Spleen (tissue), 11 donors: ENCODE results near the gene AGT. TPM values are rescaled to one million over a fixed set of nuclear protein-coding genes. Genes with fewer than 3 reads are reported as not detected.

Experiments used
- DNase-seq: peaks from one replicate; pipeline ENCODE4 v3.0.0-alpha.2; 2020
- H3K27ac ChIP-seq, 8 donors: fragments of 200-600 bp; sonication (generic) in 7 of 8; 1 replicate in 4 of 8; 2 replicates in 4 of 8; pipeline versions ENCODE4 v1.5.0 to v1.8.0; 2016 to 2021; ENCODE audit warnings: inconsistent platforms in 4 of 8, mild to moderate bottlenecking in 4 of 8, moderate library complexity in 1 of 8
- H3K27me3 ChIP-seq, 7 donors: fragments of 200-600 bp; sonication (generic) in 6 of 7; replicated peaks in 1 of 7; 1 replicate in 4 of 7; 2 replicates in 3 of 7; pipeline versions ENCODE4 v1.5.0 to v1.8.0; 2016 to 2021; ENCODE audit warnings: inconsistent platforms in 3 of 7, mild to moderate bottlenecking in 1 of 7
- H3K36me3 ChIP-seq, 6 donors: fragments of 200-600 bp; sonication (generic) in 5 of 6; 1 replicate in 4 of 6; 2 replicates in 2 of 6; pipeline versions ENCODE4 v1.5.0 to v1.8.0; 2016 to 2021; ENCODE audit warnings: inconsistent platforms in 2 of 6
- H3K4me1 ChIP-seq, 6 donors: fragments of 200-600 bp; sonication (generic) in 5 of 6; 1 replicate in 3 of 6; 2 replicates in 3 of 6; pipeline versions ENCODE4 v1.5.0 to v1.8.0; 2016 to 2021; ENCODE audit warnings: inconsistent platforms in 3 of 6
- H3K4me3 ChIP-seq, 8 donors: fragments of 200-600 bp; sonication (generic) in 7 of 8; 1 replicate in 4 of 8; 2 replicates in 4 of 8; pipeline versions ENCODE4 v1.5.0 to v1.8.0; 2016 to 2021; ENCODE audit warnings: inconsistent platforms in 4 of 8, mild to moderate bottlenecking in 4 of 8, moderate library complexity in 2 of 8
- H3K9me3 ChIP-seq, 8 donors: fragments of 200-600 bp; sonication (generic) in 7 of 8; 1 replicate in 4 of 8; 2 replicates in 4 of 8; pipeline versions ENCODE4 v1.5.0 to v1.8.0; 2016 to 2021; ENCODE audit warnings: inconsistent platforms in 4 of 8
- CTCF ChIP-seq, 11 experiments: fragments of 200-600 bp in 7 of 11; fragments of 450-650 bp in 4 of 11; sonication (generic) in 4 of 11; IDR thresholded peaks in 8 of 11; conservative IDR thresholded peaks in 3 of 11; 1 replicate in 7 of 11; 2 replicates in 4 of 11; pipeline versions ENCODE4 v1.4.0 to v1.8.0; 2016 to 2021; ENCODE audit warnings: antibody characterized with exemption in 11 of 11, inconsistent platforms in 4 of 11, mild to moderate bottlenecking in 1 of 11
- POLR2A ChIP-seq, 3 donors: fragments of 450-650 bp; IDR thresholded peaks; one replicate each; pipeline ENCODE4 v1.5.1; 2017; ENCODE audit warnings: antibody characterized with exemption in 3 of 3, mild to moderate bottlenecking in 1 of 3
- POLR2AphosphoS5 ChIP-seq, 3 donors: sonication (generic); formaldehyde crosslinking; IDR thresholded peaks; one replicate each; pipeline ENCODE4 v1.5.1; 2017; ENCODE audit warnings: antibody characterized with exemption in 3 of 3
- WGBS, 5 donors: extraction: QIAGEN DNeasy Blood & Tissue Kit in 3 of 5; methylation state at CpG; one replicate each; pipeline versions ENCODE4 v1.1.5 to v1.1.7; 2013 to 2018; 5-methylcytosine and 5-hydroxymethylcytosine counted together
- intact Hi-C: fragments of 100-400 bp; cut with DNase I; formaldehyde crosslinking; loops from one replicate; pipeline ENCODE4 v1.15.0; 2023; ENCODE audit warnings: low total_unique reads
- polyA plus RNA-seq, 3 donors: library from polyadenylated mRNA; stranded (reverse); fragments of 200-250 nt; gene quantifications; one replicate each; pipeline ENCODE4 v1.2.1, GENCODE V29; 2013
- total RNA-seq, 7 donors: library from RNA; depleted of rRNA in 3 of 7; stranded (reverse); fragments of >200 nt in 3 of 7; fragmentation: NEBNext Ultra II Directional in 4 of 7; extraction: Animal tissue kit (Norgen Biotek cat#: 25700) in 4 of 7; gene quantifications; one replicate each; pipeline versions ENCODE4 v1.1.0 to v1.2.1, GENCODE V29; 2016 to 2021
- donor health status: healthy with polysubstance abuse.
- donor health status: DM: no; HTN: no; CAD: no; lungs with moderate emphysema.
- donor health status: DM: no; HTN: no; CAD: no.
- donor health status: Bipolar disorder and iron deficiency.
- donor health status: healthy.
- donor health status: DM: no; HTN: no; CAD: no.
- donor health status: DM: yes; HTN: yes; CAD: no.

Gene AGT
- total and polyA plus RNA-seq, 10 donors = 0.06 to 0.26 (median 0.16) TPM; not detected in 2

GRCh38 chr1:230702934-230703678 lies 10.8 kb downstream of the AGT start:
- intact Hi-C loops = no loop called here
- Histone ChIP-seq H3K36me3 (no peaks in the 10 kb centered on the region), H3K4me1 (no peaks in the 10 kb centered on the region), H3K9me3 (no peaks in the 10 kb centered on the region), H3K27me3 (peaks cover 0 to 6% (median 0%) of the 10 kb centered on the region in 7 donors), H3K4me3 (no peak overlapping the region), H3K27ac (no peak overlapping the region)
- TF ChIP-seq CTCF (IDR thresholded peaks at IDR 0.05 in 8 of 11, conservative IDR thresholded peaks at IDR 0.05 in 3 of 11) (no peak), POLR2AphosphoS5 (IDR thresholded peaks at IDR 0.05) (peak in 1 of 3 donors; percentile 31), POLR2A (IDR thresholded peaks at IDR 0.05) (no peak)
- DNase-seq = no peak
- 64 to 75% (median 71%) methylated on average over 13 to 14 of the region's 14 CpGs for WGBS, 5 donors

- no peak overlapping the region for H3K4me3 ChIP-seq
- H3K27me3 ChIP-seq = no peaks in the 10 kb centered on the region
- H3K36me3 ChIP-seq = no peaks in the 10 kb centered on the region
- intact Hi-C loops = no loop called here
- H3K9me3 ChIP-seq = no peaks in the 10 kb centered on the region
- 81 to 94% (median 90%) methylated on average over 19 of the region's 19 CpGs for WGBS, 5 donors
- H3K27ac ChIP-seq = no peak overlapping the region
- no peaks in the 10 kb centered on the region for H3K4me1 ChIP-seq
- DNase-seq = no peak
- TF ChIP-seq CTCF (IDR thresholded peaks at IDR 0.05 in 8 of 11, conservative IDR thresholded peaks at IDR 0.05 in 3 of 11) = no peak
- TF ChIP-seq POLR2A (IDR thresholded peaks at IDR 0.05) = no peak
- no peak for TF ChIP-seq POLR2AphosphoS5 (IDR thresholded peaks at IDR 0.05)
Measured at GRCh38 chr1:230701895-230702768, 11.8 kb downstream of the AGT start.

- H3K4me3 ChIP-seq = no peak overlapping the region
- DNase-seq = no peak
- H3K4me1 ChIP-seq = no peaks in the 10 kb centered on the region
- no peaks in the 10 kb centered on the region for H3K36me3 ChIP-seq
- no peaks in the 10 kb centered on the region for H3K9me3 ChIP-seq
- intact Hi-C loops = no loop called here
- no peak for TF ChIP-seq CTCF (IDR thresholded peaks at IDR 0.05 in 8 of 11, conservative IDR thresholded peaks at IDR 0.05 in 3 of 11)
- TF ChIP-seq POLR2A (IDR thresholded peaks at IDR 0.05) = no peak
- no peak for TF ChIP-seq POLR2AphosphoS5 (IDR thresholded peaks at IDR 0.05)
- no peak overlapping the region for H3K27ac ChIP-seq
- no peaks in the 10 kb centered on the region for H3K27me3 ChIP-seq
- 84 to 91% (median 85%) methylated on average over 17 of the region's 17 CpGs for WGBS, 5 donors
Measured at GRCh38 chr1:230701434-230701833, 12.5 kb downstream of the AGT start.

- no peaks in the 10 kb centered on the region for H3K27me3 ChIP-seq
- WGBS, 5 donors = 80 to 93% (median 85%) methylated on average over 4 of the region's 4 CpGs
- H3K9me3 ChIP-seq = no peaks in the 10 kb centered on the region
- peaks cover 0 to under 1% (median 0%) of the 10 kb centered on the region in 6 donors for H3K4me1 ChIP-seq
- TF ChIP-seq POLR2AphosphoS5 (IDR thresholded peaks at IDR 0.05) (no peak), CTCF (IDR thresholded peaks at IDR 0.05 in 8 of 11, conservative IDR thresholded peaks at IDR 0.05 in 3 of 11) (no peak), POLR2A (IDR thresholded peaks at IDR 0.05) (no peak)
- H3K27ac ChIP-seq = no peak overlapping the region
- intact Hi-C loops = no loop called here
- no peak overlapping the region for H3K4me3 ChIP-seq
- DNase-seq = no peak
- H3K36me3 ChIP-seq = no peaks in the 10 kb centered on the region
Measured at GRCh38 chr1:230700132-230700531, 13.8 kb downstream of the AGT start.
